Stimulated activated CD8-positive, alpha-beta memory T cell treated with anti-CD3 and anti-CD28 coated beads, Interleukin-15, amount 100 ng/mL, for 1 hour (primary cell): Measurements from ENCODE around the gene RPTOR.

ENCODE experiments used
- DNase-seq: peaks from one replicate; pipeline ENCODE4 v3.0.0-alpha.2; 2020; ENCODE audit warnings: low read depth

Gene RPTOR

DNA sequence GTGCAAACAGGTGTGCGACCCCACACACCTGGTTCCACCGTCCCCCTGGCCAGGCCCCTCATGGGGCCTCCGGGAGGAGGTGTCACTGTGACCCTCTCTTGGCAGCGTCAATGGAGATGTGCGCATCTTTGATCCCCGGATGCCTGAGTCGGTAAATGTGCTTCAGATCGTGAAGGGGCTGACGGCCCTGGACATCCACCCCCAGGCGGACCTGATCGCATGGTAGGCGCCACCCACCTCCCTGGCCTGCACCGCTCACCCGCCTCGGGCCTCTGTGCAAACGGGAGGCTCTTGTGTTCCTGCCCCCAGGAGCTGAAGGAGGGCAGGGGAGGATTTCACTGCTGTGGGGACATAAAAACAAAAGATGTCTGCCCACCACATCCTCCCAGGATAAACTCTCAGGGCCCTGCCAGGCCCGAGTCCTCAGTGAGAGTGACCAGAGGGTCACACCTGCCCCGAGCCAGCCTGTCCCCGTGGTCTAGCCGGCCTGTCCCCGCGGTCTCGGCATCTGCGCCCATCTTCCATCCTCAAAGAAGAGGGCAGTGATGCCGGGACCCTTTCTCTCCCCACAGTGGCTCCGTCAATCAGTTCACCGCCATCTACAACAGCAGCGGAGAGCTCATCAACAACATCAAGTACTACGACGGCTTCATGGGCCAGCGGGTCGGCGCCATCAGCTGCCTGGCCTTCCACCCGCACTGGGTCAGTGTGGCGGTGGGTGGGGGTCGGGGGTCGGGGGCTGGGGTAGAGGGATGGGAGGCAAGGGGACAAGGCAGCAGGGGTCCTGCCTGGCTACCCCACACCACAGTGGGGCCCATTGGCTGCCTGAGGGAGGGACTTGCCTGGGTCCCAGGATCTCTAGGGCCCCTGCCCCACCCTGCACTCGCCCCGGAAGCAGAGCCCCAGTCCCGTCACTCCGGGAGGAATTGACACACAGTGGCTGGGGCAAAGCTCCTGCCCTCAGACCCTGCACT, 418.0 kb downstream of the RPTOR start:
- no peak for DNase-seq

GRCh38 chr17:80963812-80964543, 419.3 kb downstream of the RPTOR start:
- no peak for DNase-seq

GRCh38 chr17:80964544-80964856, 419.9 kb downstream of the RPTOR start:
- no peak for DNase-seq

DNA sequence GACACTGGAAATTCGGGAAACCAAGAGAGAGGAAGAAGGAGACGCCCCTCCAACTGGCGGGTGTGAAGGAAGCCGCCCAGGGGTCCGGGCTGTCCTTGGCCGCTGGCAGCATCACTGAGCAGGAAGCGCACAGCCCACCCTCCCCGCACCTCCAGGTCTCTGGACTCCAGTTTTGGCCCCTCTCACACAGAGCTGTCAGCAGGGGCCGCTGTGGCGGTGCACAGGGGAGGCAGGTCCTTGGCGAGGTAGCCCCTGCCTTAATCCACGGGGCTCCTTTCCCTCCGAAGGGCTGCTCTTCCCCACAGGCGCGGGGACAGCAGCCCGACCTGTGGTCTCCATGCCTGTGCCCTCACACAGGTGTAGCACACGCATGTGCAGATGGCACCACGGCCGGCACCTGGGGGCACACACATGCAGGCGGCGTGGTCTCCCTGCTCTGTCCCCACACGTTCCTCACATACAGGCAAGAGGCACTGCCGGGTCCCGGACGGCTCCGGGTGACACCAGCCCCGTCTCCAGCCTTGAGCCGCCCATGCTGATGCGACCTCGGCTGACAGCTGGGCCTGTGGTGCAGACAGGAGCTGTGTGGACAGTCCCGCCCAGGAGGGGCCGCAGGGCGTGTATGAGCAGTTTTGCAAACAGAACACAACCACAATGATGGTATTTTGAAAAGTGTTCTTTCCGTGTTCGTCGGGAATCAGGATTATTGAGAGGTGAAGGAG, 420.4 kb downstream of the RPTOR start:
- DNase-seq, result no peak

GRCh38 chr17:80965606-80966005, 421.0 kb downstream of the RPTOR start:
- DNase-seq, result no peak

DNA sequence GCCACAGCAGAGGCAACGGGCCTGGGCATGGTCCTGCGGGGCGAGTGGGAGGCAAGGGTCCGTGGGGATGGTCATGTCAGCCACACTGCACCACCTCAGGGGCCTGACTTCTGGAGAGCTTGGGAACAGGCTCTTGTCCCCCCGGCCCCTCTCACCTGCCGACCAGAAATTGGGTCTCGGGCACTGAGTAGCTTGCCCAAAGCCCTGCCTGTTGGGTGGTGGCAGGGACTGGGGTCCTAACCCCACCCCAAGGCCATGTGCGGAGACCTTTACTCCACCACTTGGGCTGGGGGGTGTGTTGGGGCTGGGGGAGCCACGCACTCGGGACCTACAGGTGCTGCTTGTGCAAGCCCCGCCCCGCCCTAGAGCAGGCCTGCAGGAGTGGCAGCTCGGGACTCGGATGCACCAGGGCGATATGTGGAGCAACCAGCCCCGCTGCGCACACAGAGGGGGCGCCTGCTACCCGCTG, 422.8 kb downstream of the RPTOR start:
- DNase-seq, result no peak

- DNase-seq, result no peak
Observed at GRCh38 chr17:80968602-80969029, 424.0 kb downstream of the RPTOR start.

DNA sequence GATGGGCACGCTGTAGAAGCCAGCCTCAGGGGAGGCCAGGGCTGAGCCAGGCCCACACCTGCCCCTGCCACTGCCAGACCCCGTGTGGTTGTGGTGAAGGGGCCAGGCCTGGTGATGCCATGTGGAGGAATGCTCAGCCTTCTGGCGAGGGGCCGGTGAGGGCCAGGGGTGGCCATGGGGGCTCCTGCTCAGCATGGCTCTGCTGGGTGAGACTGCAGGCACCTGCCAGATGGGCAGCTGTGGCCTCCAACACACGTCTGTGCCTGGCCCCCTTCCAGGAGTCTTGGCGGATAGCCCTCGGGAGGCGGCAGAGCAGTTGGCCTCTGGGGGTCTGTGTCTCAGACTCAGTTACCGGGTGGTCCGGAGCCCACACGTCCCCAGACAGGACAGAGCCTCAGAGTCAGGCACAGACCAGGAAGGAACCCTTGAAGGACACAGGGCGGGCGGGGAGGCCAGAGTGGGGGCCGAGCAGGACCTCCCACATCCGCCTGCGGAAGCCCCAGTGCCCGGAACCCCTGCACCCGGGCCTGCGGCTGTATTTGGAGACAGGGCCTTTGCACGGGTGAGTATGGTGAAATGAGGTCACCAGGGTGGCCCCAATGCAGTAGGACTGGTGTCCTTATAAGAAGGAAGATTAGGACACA, 424.5 kb downstream of the RPTOR start:
- no peak for DNase-seq

- no peak for DNase-seq
Observed at GRCh38 chr17:80969674-80970043, 425.0 kb downstream of the RPTOR start.

DNA sequence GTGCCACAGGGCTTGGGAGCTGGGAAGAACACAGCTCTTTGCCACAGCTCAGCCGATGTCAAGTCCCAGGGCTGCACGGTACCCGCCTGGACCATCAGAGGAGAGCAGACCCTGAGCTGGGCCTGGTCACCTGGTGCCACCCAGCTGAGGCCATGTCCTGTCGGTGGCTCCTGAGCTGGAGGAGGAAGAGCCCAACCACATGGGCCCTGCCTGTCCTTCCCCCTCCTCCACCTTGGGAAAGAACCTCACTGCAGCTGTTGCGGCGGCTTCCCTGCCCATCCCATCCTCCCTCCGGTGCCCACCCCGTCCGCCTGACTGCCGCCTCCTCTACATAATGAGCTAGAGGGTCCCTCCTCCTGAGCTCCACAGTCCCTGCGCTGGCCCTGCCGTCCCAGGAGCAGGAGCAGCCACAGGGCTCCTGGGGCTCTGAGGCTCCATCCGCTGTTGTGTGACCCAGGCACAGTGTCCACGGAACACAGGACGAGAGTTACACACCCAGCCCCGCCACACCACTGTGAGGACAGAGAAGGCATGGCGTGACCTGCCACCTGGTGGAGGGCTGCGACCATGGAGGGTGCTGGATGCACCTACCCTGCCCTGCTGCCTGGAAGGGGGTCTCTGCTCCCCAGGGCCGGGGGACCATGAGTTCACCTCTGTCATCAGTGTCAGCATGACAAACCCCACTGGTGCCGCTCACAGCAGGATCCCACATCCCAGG, 425.6 kb downstream of the RPTOR start:
- no peak for DNase-seq

DNA sequence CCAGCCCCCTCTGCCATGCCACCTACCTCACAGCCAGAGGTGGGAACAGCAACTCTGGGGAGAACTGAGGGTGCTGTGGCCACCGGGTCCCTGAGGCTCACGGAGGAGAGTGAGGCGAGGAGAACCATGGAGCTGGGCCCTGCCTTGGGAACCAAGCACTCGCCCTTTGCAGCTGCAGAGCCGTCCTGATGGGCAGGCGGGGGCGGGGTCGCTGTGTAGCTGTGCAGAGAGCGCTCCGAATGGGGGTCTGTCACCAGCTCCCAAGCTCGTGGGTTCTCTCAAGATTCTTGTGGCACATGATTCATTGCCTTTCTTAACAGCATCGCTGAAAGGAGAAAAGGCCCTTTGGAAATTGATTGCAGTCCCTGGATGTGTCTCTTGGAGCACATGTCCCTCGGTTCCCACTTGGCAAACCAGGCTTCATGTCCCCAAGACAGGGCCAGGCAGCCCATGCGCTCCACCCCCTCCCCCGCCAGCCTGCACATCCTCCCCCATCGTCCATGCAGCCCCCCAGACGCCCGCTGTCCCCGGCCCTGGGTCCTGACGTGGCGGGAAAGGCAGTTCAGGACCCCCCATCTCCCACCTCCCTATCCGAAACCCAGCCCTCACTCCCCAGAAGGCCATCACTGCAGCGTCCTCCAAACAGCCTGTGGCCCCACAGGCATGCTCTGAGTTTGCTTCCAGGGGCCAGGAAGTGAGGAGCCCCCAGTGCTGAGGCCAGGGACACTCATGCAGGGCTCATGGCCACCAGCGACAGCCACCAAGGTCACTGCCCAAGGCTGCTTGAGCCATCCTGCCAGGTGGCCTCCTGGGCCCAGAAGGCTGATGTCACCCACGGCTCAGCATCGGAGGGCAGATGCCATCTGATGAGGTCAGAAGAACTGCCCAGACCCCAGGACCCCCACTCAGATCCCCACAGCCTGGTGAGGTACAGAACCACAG, 426.4 kb downstream of the RPTOR start:
- no peak for DNase-seq

GRCh38 chr17:80971704-80972304, 427.2 kb downstream of the RPTOR start:
- DNase-seq, result no peak

DNA sequence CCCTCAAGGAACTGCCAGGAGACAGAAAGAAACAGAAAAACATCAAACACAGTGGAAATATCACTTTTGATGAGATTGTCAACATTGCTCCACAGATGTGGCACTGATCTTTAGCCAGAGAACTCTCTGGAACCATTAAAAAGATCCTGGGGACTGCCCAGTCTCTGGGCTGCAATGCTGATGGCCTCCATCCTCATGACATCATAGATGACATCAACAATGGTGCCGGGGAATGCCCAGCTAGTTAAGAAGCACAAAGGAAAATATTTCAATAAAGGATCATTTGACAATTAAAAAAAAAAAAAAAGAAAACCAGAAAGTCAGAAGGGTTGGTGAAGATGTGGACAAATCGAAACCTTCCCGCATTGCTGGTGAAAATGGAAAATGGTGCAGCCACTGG, 432.1 kb downstream of the RPTOR start:
- DNase-seq, result no peak

GRCh38 chr17:80977172-80977571, 432.5 kb downstream of the RPTOR start:
- DNase-seq, result no peak

- DNase-seq, result no peak
Observed at GRCh38 chr17:80978499-80979497, 434.2 kb downstream of the RPTOR start.

- DNase-seq, result no peak
Observed at GRCh38 chr17:80979547-80980378, 435.1 kb downstream of the RPTOR start.

DNA sequence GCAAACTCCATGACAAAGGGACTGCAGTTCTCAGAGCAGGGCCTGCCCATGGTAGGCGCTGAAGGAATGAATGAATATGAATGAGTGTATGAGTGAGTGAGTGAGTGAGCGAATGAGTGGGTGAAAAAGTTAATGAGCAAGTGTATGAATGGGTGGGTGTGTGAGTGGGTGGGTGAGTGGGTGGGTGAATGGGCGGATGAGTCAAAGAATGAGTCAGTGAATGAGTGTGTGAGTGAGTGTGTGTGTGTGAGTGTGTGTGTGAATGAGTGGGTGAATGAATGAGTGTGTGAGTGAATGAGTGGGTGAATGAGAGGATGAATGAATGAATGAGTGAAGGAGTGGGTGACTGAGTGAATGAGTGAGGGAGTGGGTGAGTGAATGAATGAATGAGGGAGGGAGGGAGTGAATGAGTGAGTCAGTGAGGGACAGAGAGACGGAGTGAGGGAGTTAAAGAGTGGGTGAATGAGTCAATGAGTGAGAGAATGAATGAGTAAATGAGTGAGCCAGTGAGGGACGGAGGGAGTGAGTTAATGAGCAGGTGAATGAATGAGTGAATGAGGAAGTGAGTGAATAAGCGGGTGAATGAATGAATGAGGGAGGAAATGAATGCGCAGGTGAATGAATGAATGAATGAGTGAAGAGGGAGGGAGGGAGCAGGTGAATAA, 435.9 kb downstream of the RPTOR start:
- no peak for DNase-seq
